ENCODE results near the gene RABEP1.

- TF ChIP-seq EZH2phosphoT487 (IDR thresholded peaks at IDR 0.05; ENCODE audit: borderline replicate concordance, low read length) (no peak), CTCF (conservative IDR thresholded peaks at IDR 0.05; ENCODE audit: low read depth, low read length) (no peak)
These were observed 1.7 kb downstream of the RABEP1 start for GRCh38 chr17:5283571-5284315.
